Bone marrow (tissue), 2 donors: ENCODE data around the gene FAM171A1.
"Not testable (repeated sequence)": the region's sequence is repeated elsewhere in the genome, so short reads cannot be mapped to it uniquely, and the experiment has no call there.

Source experiments
- DNase-seq, 2 donors: peaks; one replicate each; lab custom pipeline; 2025; lab: John Stamatoyannopoulos, UW

FAM171A1 gene

DNA sequence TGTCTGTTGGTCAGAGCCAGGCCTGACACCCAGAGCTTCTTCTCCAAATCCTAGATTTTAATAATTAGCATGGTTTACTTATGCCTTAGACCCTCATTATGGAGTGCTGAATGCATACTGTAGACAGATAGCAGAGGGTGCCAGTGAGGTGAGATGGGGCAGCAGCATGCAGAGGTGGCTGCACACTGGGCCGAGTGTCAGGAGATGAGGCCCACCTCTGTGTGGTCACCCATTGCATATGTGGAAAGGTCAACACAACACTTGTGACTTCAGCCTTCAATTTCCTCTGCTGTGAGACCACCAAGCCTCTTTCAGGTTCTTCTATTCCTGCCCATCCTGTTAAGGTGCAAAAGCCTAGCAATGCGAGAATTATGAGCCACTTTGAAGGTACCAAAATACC, 162.9 kb downstream of the FAM171A1 start:
- DNase-seq = no peak

DNA sequence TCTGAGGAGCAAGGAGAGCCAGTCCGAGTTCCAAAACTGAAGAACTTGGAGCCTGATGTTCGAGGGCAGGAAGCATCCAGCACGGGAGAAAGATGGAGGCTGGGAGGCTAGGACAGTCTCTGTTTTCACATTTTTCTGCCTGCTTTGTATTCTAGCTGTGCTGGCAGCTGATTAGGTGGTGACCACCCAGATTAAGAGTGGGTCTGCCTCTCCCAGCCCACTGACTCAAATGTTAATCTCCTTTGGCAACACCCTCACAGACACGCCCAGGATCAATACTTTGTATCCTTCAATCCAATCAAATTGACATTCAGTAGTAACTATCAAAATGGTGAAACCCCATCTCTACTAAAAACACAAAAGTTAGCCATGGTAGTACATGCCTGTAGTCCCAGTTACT, 163.7 kb downstream of the FAM171A1 start:
- DNase-seq = not testable (repeated sequence)

DNA sequence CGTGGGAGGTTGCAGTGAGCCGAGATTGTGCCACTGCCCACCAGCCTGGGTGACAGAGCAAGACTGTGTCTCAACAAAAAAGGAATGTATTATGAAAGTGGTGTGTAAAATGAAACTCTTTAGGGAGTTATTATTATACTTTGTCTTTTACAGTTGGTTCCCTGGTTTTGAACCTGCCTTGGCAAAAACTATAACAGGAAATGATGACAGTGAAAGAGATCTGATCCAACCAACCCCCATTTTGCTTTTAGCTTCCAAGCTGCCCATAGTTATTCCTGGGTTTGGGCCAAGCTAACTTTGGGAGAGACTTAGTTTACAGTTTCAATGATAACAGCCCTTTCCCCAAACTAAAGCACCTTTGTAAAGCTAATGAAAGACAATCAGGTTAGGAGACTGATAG, 168.4 kb downstream of the FAM171A1 start:
- no peak for DNase-seq

DNA sequence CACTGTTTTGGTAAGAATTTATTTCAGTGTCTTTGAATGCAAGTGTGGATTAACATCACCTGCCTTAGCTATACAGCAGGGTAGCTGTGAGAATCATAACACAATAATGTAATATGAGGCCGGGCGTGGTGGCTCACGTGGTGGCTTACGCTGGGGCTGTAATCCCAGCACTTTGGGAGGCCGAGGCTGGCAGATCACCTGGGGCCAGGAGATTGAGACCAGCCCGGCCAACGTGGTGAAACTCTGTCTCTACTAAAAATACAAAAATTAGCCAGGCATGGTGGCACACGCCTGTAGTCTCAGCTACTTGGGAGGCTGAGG, 168.8 kb downstream of the FAM171A1 start:
- DNase-seq = not testable (repeated sequence)

DNA sequence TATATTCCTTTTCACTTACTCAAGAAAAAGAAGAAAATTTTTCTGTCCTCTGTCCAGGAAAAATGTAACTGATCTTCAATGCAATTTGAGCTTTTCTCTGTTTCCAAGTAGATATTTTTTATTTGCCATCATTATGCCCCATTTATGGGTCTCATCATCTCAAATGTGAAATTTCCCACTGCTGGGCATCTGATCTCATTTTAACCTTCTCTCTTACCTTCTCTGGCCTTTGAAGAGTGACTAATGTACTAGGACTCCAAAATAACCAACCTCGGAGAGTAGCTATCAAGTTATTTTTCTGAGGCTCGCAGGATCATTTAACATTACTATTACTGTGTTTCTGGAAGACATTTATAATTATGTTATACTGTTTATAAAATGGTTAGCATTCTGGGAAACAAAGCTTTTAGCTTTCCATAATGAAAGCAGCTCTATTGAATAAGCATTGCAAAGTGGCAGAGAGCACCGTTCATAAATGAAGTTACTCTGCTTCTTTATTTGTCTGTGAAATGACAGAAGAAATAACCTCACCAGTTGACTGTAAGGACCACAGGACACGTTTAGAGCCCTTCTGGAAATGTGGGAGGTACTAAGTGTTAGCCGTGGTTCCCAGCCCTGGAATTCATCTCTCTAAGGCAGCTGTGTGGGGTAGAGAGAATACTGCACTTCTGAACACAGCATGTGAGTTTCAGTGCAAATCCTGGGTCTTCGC, 169.3 kb downstream of the FAM171A1 start:
- no peak for DNase-seq

DNA sequence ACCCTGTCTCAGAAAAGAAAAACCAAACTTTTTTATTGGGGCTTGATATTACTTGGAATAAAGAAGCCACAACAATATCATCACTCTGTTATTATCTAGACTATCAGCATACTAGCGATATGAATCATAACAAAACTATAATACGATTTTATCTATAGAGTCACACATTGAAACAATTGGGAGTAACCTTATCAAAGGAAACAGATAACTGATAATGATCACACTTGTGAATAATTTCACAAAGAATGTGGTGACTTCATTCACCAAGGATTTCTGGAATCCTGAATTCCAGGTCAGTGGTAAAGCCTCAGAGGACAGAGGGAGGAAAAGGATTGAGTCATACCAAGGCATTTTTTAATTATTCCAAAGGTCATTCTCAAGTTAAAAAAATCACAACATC, 170.5 kb downstream of the FAM171A1 start:
- DNase-seq = no peak

DNA sequence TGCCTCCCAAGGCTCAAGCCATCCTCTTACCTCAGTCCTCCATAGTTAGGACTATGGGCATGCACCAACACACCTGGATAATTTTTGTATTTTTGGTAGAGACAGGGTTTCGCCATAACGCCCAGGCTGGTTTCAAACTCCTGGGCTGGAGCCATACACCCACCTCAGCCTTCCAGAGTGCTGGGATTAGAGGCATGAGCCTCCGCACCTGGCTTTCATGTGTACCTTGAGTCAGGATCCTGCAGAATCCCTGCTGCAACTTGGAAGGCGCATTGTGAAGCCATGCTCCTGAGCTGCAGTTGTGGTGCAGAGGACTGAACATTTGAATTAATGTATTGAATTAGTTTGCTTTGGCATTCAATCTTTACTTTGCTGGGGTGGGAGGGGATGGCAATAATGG, 173.2 kb downstream of the FAM171A1 start:
- no peak for DNase-seq

DNA sequence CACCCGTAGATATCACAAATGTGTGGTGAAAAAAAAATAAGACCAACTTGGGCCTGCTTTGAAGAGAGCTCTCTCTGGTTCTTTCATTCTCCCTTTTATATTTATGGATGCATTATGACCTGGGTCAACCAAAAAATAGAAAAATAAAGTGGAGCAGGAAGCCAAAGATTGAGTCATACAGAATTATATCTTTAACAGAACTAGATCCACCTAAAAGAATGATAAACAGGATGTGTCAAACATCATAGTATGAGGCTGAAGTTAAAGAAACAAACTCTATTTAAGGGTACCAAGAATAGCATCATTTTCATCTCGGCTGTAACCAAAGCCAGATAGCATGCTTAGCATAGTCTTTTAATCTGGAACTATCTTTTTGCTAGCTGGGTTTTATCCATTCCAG, 173.8 kb downstream of the FAM171A1 start:
- no peak for DNase-seq

DNA sequence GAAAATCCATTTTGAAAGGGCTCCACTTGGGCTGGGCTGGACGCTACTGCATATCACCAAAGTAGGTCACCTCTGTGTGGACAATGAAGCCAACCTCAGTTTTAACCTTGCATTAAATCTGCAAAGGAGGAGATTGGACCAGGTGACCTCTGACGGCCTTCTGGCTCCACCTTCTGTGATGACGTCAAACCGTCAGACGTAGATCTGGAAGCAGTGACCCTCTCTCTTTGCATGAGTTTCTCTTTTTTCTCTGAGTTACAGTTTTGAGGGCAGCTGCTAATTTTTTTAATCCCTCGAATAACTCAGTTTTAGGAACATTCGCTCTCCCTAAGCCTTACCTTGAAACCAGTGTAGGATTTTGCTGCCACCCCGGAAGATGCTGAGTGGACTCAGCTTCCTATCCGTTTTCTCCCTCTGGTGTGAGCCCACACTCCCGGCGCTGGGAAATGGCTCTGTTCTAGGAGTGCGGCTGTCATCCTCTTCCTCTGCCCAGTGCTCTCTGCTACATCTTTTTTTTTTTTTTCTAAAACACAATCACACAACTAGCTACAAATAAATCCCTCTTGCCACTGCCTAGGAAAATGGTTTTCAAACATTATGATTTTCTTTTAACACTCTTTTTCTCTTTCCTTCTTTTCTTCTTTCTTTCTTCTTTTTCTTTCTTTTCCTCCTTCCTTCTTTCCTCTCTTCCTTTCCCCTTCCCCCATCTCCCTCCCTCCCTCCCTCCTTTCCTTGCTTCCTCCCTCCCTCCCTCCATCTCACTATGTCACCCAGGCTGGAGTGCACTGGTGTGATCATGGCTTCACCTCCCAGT, 174.9 kb downstream of the FAM171A1 start:
- no peak for DNase-seq

DNA sequence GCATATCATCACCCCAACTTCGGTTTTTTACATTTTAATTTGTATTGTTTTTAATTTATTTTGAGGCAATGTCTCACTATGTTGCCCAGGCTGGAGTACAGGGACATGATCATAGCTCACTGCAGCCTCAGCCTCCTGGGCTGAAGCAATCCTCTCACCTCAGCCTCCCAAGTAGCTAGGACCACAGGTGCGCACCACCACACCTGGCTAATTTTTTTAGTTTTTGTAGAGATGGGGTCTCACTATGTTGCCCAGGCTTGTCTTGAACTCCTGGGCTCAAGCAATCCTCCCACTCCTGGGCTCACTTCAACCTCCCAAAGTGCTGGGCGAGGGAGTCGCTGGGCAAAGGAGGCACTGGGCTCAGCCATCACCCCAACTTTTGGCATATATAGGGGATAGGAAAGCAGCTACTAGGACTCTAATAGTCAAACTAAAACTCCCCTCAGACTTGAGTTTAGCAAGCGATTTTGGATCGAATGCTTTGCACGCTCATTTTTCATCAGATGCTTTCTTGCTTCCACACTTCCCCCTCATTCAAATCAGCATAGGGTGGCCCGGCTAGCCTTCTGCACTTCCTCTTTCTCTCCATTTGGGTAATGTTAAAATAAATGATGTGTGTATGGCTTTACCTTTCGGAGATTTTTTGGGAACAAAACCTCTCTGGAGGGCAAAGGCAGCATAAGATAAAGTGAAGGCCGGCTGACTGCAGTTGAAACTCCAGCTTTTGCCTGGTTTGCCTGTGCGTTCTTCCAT, 181.8 kb downstream of the FAM171A1 start:
- no peak for DNase-seq

DNA sequence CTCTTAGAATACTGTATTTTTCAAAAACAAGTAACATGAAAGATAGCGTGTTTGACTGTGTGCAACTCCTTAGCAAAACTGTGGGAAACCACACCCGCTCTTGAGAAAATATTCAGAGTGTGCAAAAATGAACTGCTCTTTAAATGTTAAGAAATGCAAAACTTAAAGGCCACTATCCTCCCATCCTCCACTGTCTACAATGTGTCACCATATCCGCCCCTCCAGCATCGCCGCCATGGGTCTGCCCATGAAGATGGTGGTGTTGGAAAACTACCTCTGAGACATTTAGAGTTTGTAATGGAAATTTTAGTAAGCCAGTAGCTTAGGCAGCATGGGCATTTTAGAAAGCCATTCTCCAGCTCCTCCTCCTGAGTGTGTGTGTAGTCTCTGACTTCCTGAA, 182.5 kb downstream of the FAM171A1 start:
- DNase-seq = no peak

DNA sequence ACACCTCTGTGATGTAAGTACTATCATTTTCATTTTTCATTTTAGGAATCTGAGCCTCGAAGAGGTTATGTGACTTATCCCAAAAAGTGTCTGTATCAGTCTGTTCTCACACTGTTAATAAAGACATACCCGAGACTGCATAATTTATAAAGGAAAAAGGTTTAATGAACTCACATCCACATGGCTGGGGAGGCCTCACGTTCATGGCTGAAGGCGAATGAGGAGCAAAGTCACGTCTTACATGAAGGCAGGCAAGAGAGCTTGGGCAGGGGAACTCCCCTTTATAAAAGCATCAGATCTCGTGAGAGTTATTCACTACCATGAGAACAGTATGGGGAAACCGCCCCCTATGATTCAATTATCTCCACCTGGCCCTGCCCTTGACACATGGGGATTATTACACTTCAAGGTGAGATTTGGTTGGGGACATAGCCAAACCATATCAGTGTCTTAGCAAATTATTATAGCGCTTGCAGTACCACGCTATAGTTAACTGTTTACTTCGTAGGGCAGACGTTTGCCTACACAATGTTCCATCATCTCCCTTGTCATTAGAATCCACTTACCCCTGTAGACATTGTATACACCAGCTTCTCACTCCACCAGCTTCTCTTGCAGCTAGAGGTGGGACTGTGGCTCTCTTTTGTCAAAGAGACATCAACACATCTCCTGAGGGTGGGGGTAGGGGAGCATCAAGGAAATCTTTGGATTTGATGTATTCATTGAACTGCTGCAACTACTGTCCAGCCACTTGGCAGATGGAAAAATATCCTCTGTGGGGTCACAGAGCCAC, 187.2 kb downstream of the FAM171A1 start:
- DNase-seq = no peak

DNA sequence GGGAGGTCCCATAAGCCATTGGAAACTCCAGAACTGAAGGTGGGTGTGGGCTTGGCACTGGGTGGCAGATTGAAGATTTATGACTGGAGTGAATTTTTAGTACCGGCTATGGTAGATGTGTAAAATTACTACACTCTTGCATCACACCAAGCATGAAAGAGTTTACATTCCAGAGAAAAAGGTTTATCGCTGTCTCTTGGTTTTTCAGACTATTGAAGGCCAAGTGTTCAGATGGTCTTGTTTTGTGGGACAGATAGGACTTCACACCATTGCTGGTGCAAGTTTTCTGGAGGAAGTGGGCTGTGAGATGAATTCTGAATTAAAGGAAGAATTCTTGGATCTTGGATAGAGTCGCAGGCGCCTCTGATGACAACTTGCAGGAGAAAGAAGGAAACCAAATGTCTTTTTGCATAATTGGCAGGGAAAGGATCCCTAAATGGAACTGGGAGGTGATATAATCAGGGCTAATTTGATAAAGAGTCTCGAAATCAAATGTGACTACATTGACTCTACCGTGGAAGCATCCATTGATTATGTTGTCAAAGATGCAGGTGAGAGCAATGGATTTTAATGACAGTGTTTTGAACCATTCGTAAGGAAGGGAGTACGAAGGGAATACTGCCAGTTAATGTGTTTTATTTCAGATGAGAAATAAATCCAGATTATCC, 188.4 kb downstream of the FAM171A1 start:
- DNase-seq = no peak

DNA sequence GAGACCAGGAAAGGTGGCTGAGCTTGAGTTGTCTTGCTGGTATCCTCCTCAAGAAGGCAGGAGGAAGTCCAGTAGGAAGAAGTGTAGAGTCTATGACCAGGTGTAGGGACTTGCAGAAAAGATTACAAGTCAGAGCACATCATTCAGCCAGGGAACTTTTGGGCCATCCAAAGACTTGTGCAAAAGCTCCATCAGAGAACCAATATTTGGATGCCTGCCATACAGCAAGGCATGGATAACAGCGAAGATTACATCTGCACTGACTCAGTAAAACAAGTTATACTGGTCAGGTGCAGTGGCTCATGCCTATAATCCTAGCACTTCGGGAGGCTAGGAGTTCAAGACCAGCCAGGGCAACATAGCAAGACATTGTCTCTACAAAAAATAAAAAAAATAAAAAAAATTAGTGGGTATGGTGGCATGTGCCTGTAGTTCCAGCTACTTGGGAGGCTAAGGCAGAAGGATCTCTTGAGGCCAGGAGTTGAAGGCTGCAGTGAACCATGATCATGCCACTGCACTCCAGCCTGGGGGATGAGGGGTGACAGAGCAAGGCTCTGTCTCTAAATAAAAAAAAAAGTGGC, 189.4 kb downstream of the FAM171A1 start:
- no peak for DNase-seq

DNA sequence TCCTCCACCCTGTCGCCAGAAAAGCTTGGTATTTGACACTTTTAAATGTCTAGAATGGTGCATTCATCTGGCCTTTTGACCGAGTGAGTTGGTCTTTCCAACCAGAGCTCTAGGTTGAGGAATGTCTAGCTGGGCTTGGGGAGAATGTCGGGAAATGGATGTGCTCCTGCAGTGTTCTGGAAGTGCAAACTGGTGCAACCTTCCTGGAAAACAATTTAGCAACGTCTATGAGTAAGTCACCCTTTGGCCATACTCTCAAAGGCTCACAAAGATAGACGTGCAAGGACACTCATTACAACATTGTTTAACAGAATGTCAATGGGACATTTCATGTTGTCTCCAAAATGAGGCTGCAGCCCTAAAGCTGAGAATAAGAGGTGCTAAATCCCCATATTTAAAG, 190.4 kb downstream of the FAM171A1 start:
- no peak for DNase-seq

DNA sequence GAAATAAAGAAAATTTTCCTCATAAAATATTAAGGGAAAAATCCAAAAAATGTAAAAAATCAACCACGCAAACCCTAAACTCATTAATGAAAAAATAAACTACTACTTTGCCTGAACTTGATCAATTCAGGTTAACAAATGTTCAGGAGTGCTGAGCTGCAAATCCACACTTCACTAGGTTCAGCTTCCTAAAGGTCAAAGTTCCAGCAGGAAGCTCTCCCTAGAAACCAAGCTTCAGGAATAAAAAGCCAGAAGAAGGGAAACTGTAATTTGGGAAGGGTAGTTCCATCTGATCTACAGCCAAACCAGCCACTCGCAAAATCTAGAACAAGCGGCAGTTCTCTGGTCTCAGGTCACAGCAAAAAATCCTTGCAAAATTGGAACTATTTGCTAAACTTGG, 194.8 kb downstream of the FAM171A1 start:
- no peak for DNase-seq

DNA sequence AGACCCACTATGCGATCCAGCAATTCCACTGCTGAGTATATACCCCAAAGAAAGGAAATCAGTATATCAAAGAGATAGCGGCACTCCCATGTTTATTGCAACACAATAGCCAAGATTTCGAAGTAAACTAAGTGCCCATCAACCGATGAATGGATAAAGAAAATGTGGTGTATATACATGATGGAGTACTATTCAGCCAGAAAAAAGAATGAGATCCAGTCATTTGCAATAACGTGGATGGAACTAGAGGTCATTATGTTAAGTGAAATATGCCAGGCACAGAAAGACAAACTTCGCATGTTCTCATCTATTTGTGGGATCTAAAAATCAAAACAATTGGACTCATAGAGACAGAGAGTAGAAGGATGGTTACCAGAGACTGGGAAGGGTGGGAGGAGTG, 195.5 kb downstream of the FAM171A1 start:
- DNase-seq = no peak

DNA sequence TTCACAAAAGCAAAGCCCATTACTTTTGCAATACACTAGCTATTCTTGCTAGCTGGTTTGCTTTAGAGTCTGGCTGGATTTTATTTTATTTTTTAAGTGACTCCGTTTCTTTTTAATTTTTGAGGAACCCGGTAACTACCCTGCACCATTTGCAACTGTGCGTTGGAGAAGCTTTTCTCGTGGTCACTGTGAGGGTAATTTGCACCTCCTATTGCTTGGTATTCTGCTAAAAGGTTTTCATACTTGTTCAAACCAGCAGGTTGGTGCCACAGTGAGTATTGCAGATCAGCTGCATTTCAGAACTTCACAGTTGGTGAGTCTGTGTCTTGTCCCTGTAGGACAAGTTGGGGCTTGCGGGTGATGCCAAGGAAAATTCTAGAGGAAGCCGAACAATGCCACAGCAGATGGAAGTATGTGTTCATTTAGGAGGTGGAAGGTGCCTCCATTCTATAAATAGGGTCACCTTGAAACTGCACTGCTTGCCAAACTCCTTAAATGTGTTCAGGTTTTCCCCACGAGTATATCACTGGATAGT, 198.7 kb downstream of the FAM171A1 start:
- no peak for DNase-seq

DNA sequence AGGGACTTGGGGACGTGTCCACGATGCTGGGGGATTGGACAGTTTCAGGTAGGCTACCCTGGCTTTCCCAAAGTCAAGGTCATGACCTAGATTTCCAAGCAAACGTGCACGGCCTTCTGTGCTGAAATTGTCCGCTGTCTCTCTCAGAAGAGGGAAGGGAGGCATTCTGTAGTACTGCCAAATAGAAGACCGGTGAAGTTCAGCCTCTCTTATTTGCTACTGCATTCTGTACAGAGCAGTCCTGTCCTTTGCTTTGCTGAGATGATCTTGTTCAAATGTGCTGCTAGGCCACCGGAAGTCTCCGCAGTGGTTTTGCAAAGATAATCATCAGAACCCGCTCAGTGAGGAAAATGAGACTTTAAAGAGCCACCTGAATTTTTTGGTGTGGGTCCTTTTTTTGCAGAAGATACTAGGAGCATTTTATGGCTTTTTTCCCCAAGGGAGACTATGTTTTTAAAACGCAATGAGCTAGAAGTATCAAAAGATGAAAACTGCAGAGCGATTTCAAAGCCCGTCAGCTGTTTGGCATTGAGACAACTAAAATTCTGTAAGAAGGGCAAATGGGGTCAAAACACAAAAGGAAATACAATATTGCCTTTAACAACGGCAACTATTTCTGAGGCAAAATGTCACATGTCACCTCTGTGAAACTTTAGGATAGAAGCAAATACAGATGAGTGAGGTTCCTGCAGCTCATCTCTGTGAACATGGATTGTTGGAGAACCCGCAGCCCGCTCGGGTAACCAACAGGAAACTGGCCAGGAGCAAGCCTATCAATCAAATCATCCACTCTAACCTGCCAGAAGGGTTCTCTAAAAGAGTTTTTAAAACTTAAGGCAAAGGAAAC, 201.3 kb downstream of the FAM171A1 start:
- no peak for DNase-seq
